Cardiac muscle cell (in vitro differentiated cells and primary cell): ENCODE data around the gene OXLD1. TPM values are rescaled to one million over a fixed set of nuclear protein-coding genes. Genes with fewer than 3 reads are reported as not detected.

Experiments used
- DNase-seq, 2 donors: peaks; one replicate each; pipeline versions ENCODE4 v3.0.0 to v3.0.0-alpha.2; 2010 to 2017; ENCODE audit warnings: low read depth in 1 of 2, low spot score in 1 of 2
- H3K27ac ChIP-seq: fragments of 200-600 bp; sonication (generic); 2 replicates; pipeline ENCODE4 v1.5.1; 2016
- H3K27me3 ChIP-seq: fragments of 200-600 bp; sonication (generic); 2 replicates; pipeline ENCODE4 v1.6.0; 2016; ENCODE audit warnings: control low read depth
- H3K36me3 ChIP-seq: fragments of 200-600 bp; sonication (generic); 2 replicates; pipeline ENCODE4 v1.5.1; 2016; ENCODE audit warnings: control low read depth
- H3K4me1 ChIP-seq: fragments of 200-600 bp; sonication (generic); 2 replicates; pipeline ENCODE4 v1.8.1; 2017; ENCODE audit warnings: low read depth, mild to moderate bottlenecking, mixed run types
- H3K4me3 ChIP-seq: fragments of 200-600 bp; sonication (generic); 2 replicates; pipeline ENCODE4 v1.5.1; 2016; ENCODE audit warnings: mild to moderate bottlenecking
- H3K9me3 ChIP-seq: fragments of 200-600 bp; sonication (generic); 2 replicates; pipeline ENCODE4 v1.5.1; 2017; ENCODE audit warnings: low read depth, mild to moderate bottlenecking, control low read depth
- CTCF ChIP-seq: IDR thresholded peaks from 2 replicates; pipeline ENCODE4 v1.5.1; 2012; ENCODE audit warnings: low read depth, mild to moderate bottlenecking, low read length
- polyA plus RNA-seq: library from polyadenylated mRNA; unstranded; fragments of >200 nt; fragmentation: Nextera tagmentation; extraction: Ambion mirVana; gene quantifications from 2 replicates; pipeline ENCODE4 v1.2.1, GENCODE V29; 2016
- total RNA-seq: library from RNA; depleted of rRNA; stranded (reverse); fragments of >200 nt; gene quantifications from 2 replicates; pipeline ENCODE4 v1.2.3, GENCODE V29; 2016

The OXLD1 gene
- total and polyA plus RNA-seq, 2 experiments from 2014 or later: 100 to 104 TPM

GRCh38 chr17:81713004-81713555 is 46.7 kb upstream of the OXLD1 start:
- Histone ChIP-seq H3K27me3 (no peaks in the 10 kb centered on the region), H3K4me3 (peak overlapping the region; percentile 89), H3K9me3 (no peaks in the 10 kb centered on the region), H3K27ac (no peak overlapping the region), H3K4me1 (peaks cover 20% of the 10 kb centered on the region), H3K36me3 (peaks cover 2% of the 10 kb centered on the region)
- TF ChIP-seq CTCF: no peak
- peak in 1 of 2 donors; percentile 16 for DNase-seq

- Histone ChIP-seq H3K36me3 (peaks cover 3% of the 10 kb centered on the region), H3K27me3 (no peaks in the 10 kb centered on the region), H3K9me3 (no peaks in the 10 kb centered on the region), H3K4me3 (peak overlapping the region; percentile 89), H3K27ac (peak overlapping the region; percentile 50), H3K4me1 (peaks cover 20% of the 10 kb centered on the region)
- DNase-seq: peak; percentile 32 to 54
- no peak for TF ChIP-seq CTCF
Observed at GRCh38 chr17:81712468-81713003, 46.1 kb upstream of the OXLD1 start.

GRCh38 chr17:81711814-81712467 is 45.5 kb upstream of the OXLD1 start, which contains the start of gene SLC25A10:
Gene SLC25A10 (plus strand): TSS chr17:81712284. CDS start chr17:81712427, 143 bp downstream.
- H3K27me3 ChIP-seq: no peaks in the 10 kb centered on the region
- no peak for TF ChIP-seq CTCF
- H3K27ac ChIP-seq: peak within 1 kb of the TSS; percentile 50
- H3K36me3 ChIP-seq: peaks cover 9% of the 10 kb centered on the region
- peak; percentile 79 to 88 for DNase-seq
- peak within 1 kb of the TSS; percentile 89 for H3K4me3 ChIP-seq
- H3K4me1 ChIP-seq: peaks cover 20% of the 10 kb centered on the region
- no peaks in the 10 kb centered on the region for H3K9me3 ChIP-seq

- H3K27me3 ChIP-seq: no peaks in the 10 kb centered on the region
- H3K4me3 ChIP-seq: peak overlapping the region; percentile 89
- peak in 1 of 2 donors; percentile 33 for DNase-seq
- no peak overlapping the region for H3K27ac ChIP-seq
- no peak for TF ChIP-seq CTCF
- H3K4me1 ChIP-seq: peaks cover 20% of the 10 kb centered on the region
- H3K36me3 ChIP-seq: peaks cover 18% of the 10 kb centered on the region
- H3K9me3 ChIP-seq: no peaks in the 10 kb centered on the region
Observed at GRCh38 chr17:81710514-81711308, 44.3 kb upstream of the OXLD1 start.

- no peak for DNase-seq
- no peak overlapping the region for H3K4me3 ChIP-seq
- H3K9me3 ChIP-seq: no peaks in the 10 kb centered on the region
- peaks cover 19% of the 10 kb centered on the region for H3K4me1 ChIP-seq
- no peaks in the 10 kb centered on the region for H3K27me3 ChIP-seq
- H3K36me3 ChIP-seq: peaks cover 28% of the 10 kb centered on the region
- TF ChIP-seq CTCF: no peak
- peak overlapping the region; percentile 43 for H3K27ac ChIP-seq
Observed at GRCh38 chr17:81708739-81709185, 42.4 kb upstream of the OXLD1 start.
